Measurements from ENCODE around the gene KRTAP2-1. TPM values are rescaled to one million over a fixed set of nuclear protein-coding genes. Genes with fewer than 3 reads are reported as not detected.
"Not testable (repeated sequence)": the region's sequence is repeated elsewhere in the genome, so short reads cannot be mapped to it uniquely, and the experiment has no call there.

Gene KRTAP2-1
- total RNA-seq, 4 donors from 2014 or later = not detected

DNA sequence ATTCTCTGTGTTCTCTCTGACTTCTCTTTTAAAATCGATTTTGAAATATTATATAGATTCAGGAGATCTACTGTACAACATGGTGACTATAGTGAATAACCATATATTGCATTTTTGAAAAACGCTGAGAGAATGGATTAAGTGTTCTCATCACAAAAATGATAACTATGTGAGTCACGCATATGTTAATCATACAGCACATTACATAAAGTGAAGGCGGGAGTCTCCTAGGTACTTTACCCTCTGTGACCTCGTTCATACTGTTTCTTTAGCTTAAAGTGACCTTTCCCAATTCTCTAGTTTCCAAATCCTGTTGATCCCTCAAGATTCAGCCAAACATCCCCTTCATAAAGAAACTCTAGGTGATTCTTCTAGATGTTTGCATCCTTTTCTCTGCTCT lies 44.3 kb downstream of the KRTAP2-1 start:
- no peak for DNase-seq
- in situ Hi-C loops (cut with MboI; ENCODE audit: low pct_ligation_motif_present in 1 of 4, low pct_unique_long_range_greater_than_20kb in 1 of 4, low sequenced_read_pairs in 3 of 4) (no loop called here), intact Hi-C loops (cut with DNase I; ENCODE audit: low total_unique reads) (no loop called here)
- H3K27me3 ChIP-seq = no peaks in the 10 kb centered on the region
- no peak overlapping the region for H3K4me3 ChIP-seq
- H3K4me1 ChIP-seq = no peaks in the 10 kb centered on the region
- H3K27ac ChIP-seq = no peak overlapping the region
- WGBS, 2 donors (ENCODE audit: low coverage in 1 of 2) = 47 to 52% methylated on average over 5 of the region's 5 CpGs
- no peaks in the 10 kb centered on the region for H3K36me3 ChIP-seq
- H3K9me3 ChIP-seq = no peaks in the 10 kb centered on the region
- no peak for TF ChIP-seq POLR2A (IDR thresholded peaks at IDR 0.05)
- no peak for TF ChIP-seq EP300 (IDR thresholded peaks at IDR 0.05; ENCODE audit: low read depth)
- TF ChIP-seq POLR2AphosphoS5 (IDR thresholded peaks at IDR 0.05) = no peak

DNA sequence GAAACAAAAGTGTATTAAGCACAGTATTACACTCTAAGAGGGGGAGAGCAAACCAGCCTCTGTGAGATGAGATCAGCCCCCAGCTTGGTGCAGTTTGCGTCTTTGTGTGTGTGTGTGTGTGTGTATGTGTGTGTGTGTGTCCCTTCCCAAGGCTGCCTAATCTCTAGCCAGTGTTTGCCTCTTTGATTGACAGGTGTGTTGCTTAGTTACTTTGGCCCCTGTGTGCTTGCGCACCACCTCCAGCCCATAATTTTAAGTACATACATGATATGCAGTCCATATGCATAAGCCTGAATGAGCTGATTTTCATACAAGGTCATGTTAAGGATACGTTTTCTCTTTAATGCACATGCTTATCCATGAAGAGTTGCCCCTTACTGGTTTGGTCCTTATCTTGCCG lies 45.3 kb downstream of the KRTAP2-1 start:
- no peaks in the 10 kb centered on the region for H3K36me3 ChIP-seq
- in situ Hi-C loops (cut with MboI; ENCODE audit: low pct_ligation_motif_present in 1 of 4, low pct_unique_long_range_greater_than_20kb in 1 of 4, low sequenced_read_pairs in 3 of 4) = no loop called here
- H3K4me1 ChIP-seq = no peaks in the 10 kb centered on the region
- intact Hi-C loops (cut with DNase I; ENCODE audit: low total_unique reads) = no loop called here
- no peak overlapping the region for H3K4me3 ChIP-seq
- H3K27ac ChIP-seq = no peak overlapping the region
- H3K27me3 ChIP-seq = no peaks in the 10 kb centered on the region
- TF ChIP-seq POLR2AphosphoS5 (IDR thresholded peaks at IDR 0.05) (no peak), POLR2A (IDR thresholded peaks at IDR 0.05) (no peak), EP300 (IDR thresholded peaks at IDR 0.05; ENCODE audit: low read depth) (no peak)
- TF ChIP-seq, protein P1, sequence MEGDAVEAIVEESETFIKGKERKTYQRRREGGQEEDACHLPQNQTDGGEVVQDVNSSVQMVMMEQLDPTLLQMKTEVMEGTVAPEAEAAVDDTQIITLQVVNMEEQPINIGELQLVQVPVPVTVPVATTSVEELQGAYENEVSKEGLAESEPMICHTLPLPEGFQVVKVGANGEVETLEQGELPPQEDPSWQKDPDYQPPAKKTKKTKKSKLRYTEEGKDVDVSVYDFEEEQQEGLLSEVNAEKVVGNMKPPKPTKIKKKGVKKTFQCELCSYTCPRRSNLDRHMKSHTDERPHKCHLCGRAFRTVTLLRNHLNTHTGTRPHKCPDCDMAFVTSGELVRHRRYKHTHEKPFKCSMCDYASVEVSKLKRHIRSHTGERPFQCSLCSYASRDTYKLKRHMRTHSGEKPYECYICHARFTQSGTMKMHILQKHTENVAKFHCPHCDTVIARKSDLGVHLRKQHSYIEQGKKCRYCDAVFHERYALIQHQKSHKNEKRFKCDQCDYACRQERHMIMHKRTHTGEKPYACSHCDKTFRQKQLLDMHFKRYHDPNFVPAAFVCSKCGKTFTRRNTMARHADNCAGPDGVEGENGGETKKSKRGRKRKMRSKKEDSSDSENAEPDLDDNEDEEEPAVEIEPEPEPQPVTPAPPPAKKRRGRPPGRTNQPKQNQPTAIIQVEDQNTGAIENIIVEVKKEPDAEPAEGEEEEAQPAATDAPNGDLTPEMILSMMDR (IDR thresholded peaks at IDR 0.05) = no peak
- WGBS, 2 donors (ENCODE audit: low coverage in 1 of 2) = 85 to 87% methylated on average over 3 to 4 of the region's 4 CpGs
- DNase-seq = no peak
- no peaks in the 10 kb centered on the region for H3K9me3 ChIP-seq

DNA sequence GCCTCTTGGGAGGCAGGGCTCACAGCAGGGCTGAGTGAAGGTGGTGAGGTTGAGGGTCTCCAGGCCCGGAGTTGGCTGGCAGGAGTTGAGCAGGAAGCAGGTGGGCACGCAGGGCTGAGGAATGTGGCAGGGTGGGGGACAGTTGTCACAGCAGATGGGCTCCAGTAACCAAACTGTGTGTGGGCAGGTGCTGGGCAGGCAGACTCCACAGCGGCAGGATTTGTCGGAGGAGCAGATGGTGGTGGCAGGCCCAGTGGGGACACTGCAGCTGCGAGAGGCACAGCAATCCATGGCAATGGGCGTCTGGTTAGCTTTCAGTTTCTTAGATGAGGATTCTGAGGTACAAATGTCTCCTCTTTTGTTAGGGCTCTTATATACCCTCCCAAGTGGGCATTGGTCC lies 47.6 kb downstream of the KRTAP2-1 start, which contains the start of gene KRTAP3-2:
KRTAP3-2 (minus strand) TSS at position 344 of the 400 bp plus-strand sequence; CDS start at position 291, 53 bp downstream.
- intact Hi-C loops (cut with DNase I; ENCODE audit: low total_unique reads); H3K4me3 ChIP-seq; H3K27me3 ChIP-seq; DNase-seq; H3K27ac ChIP-seq; H3K9me3 ChIP-seq; H3K4me1 ChIP-seq; in situ Hi-C loops (cut with MboI; ENCODE audit: low pct_ligation_motif_present in 1 of 4, low pct_unique_long_range_greater_than_20kb in 1 of 4, low sequenced_read_pairs in 3 of 4); H3K36me3 ChIP-seq: not testable (repeated sequence)
- WGBS, 2 donors (ENCODE audit: low coverage in 1 of 2) = 73% methylated on average over 6 of the region's 6 CpGs; no CpG with 5 or more reads in 1 of the 2 donors

DNA sequence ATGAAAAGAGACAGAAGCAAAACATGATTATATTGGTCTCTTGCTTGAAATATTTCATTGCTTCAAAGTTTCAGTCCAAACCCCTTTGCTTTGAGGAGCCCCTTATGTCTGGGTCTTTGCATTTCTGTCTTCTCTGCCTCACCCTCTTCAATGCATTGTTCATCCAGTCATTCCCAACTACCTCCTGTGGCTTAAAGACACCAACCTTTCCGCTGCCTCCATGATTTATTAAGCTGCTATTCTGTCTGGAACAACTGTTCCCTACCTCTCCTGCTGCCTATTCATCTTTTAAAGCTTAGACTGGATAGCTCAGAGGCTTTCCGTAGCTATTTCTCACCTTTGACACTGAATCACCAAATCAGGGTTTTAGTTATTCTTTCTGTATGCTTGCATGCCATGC lies 49.8 kb downstream of the KRTAP2-1 start:
- intact Hi-C loops (cut with DNase I; ENCODE audit: low total_unique reads) (no loop called here), in situ Hi-C loops (cut with MboI; ENCODE audit: low pct_ligation_motif_present in 1 of 4, low pct_unique_long_range_greater_than_20kb in 1 of 4, low sequenced_read_pairs in 3 of 4) (no loop called here)
- H3K4me3 ChIP-seq = no peak overlapping the region
- peaks cover 0 to 1% (median 0%) of the 10 kb centered on the region in 4 donors for H3K4me1 ChIP-seq
- TF ChIP-seq POLR2A (IDR thresholded peaks at IDR 0.05) (no peak), EP300 (IDR thresholded peaks at IDR 0.05; ENCODE audit: low read depth) (no peak), POLR2AphosphoS5 (IDR thresholded peaks at IDR 0.05) (no peak)
- TF ChIP-seq, protein P1 (IDR thresholded peaks at IDR 0.05) = no peak
- no peak for DNase-seq
- no peaks in the 10 kb centered on the region for H3K9me3 ChIP-seq
- no peaks in the 10 kb centered on the region for H3K27me3 ChIP-seq
- no peak overlapping the region for H3K27ac ChIP-seq
- H3K36me3 ChIP-seq = no peaks in the 10 kb centered on the region
- 77% methylated on average over 2 of the region's 2 CpGs for WGBS, 2 donors (ENCODE audit: low coverage in 1 of 2)

DNA sequence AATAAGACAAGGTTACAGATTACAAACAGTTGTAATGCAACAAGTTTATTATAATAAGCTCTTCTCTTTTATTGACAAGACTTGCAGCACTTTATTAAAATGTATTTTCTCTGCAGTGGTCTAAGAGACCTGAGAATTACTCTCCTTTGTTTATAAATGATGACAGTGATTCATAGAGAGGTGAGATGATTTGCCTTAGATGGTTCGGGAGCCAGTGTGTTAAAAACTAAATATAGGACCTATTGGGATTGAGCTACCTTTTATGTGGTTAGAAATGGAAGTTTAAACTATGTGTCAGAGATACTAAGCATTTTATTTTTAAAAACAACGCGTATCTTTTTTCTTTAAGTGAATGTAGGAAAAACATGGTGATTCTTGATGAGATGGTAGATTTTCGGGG lies 50.3 kb downstream of the KRTAP2-1 start:
- in situ Hi-C loops (cut with MboI; ENCODE audit: low pct_ligation_motif_present in 1 of 4, low pct_unique_long_range_greater_than_20kb in 1 of 4, low sequenced_read_pairs in 3 of 4) (no loop called here), intact Hi-C loops (cut with DNase I; ENCODE audit: low total_unique reads) (no loop called here)
- DNase-seq = no peak
- Histone ChIP-seq H3K4me3 (no peak overlapping the region), H3K27me3 (peaks cover under 1% of the 10 kb centered on the region), H3K9me3 (no peaks in the 10 kb centered on the region), H3K4me1 (peaks cover 0 to 4% (median 0%) of the 10 kb centered on the region in 4 donors), H3K36me3 (no peaks in the 10 kb centered on the region), H3K27ac (no peak overlapping the region)
- TF ChIP-seq POLR2AphosphoS5 (IDR thresholded peaks at IDR 0.05) (no peak), POLR2A (IDR thresholded peaks at IDR 0.05) (no peak), EP300 (IDR thresholded peaks at IDR 0.05; ENCODE audit: low read depth) (no peak)
- TF ChIP-seq, protein P1 (IDR thresholded peaks at IDR 0.05) = no peak
- WGBS, 2 donors (ENCODE audit: low coverage in 1 of 2) = 52 to 68% methylated on average over 4 of the region's 4 CpGs

Small RNA genes within 50 kb of the gene (small RNA-seq; reads per million reads assigned to genes)
- 0 reads per million in 4 donors for gene KRTAP3-4P

Other genes starting within 250 kb of the KRTAP2-1 start
- gene KRT28, start 247.4 kb downstream of the KRTAP2-1 start, total RNA-seq = not detected
- gene KRT10, start 224.7 kb downstream of the KRTAP2-1 start, total RNA-seq = 10 to 100 TPM in 2 of 4 donors, 1 to 10 TPM in 1, not detected in 1; 2.2 to 12.7 (median 11.7) TPM
- gene KRT12, start 180.1 kb downstream of the KRTAP2-1 start, total RNA-seq = 10 to 100 TPM in 1 of 4 donors, 1 to 10 TPM in 1, under 1 TPM in 1, not detected in 1; 0.40 to 20.0 (median 3.8) TPM
- 100 to 1,000 TPM; 207 to 797 (median 735) TPM for gene KRT20, start 162.1 kb downstream of the KRTAP2-1 start, total RNA-seq
- gene KRT23, start 109.7 kb downstream of the KRTAP2-1 start, total RNA-seq = 1 to 10 TPM in 2 of 4 donors, not detected in 2; 1.1 to 2.5 TPM
- gene KRT39, start 80.4 kb downstream of the KRTAP2-1 start, total RNA-seq = not detected
- under 1 TPM in 1 of 4 donors, not detected in 3; 0.48 TPM for gene KRT40, start 63.0 kb downstream of the KRTAP2-1 start, total RNA-seq
- not detected for gene KRTAP3-3, start 53.2 kb downstream of the KRTAP2-1 start, total RNA-seq
- gene KRTAP3-2, start 47.4 kb downstream of the KRTAP2-1 start, total RNA-seq = not detected
- gene KRTAP3-1, start 38.2 kb downstream of the KRTAP2-1 start, total RNA-seq = not detected
- not detected for gene KRTAP1-5, start 20.1 kb downstream of the KRTAP2-1 start, total RNA-seq
- gene KRTAP1-4, start 17.1 kb downstream of the KRTAP2-1 start, total RNA-seq = not detected
- gene KRTAP1-3, start 12.4 kb downstream of the KRTAP2-1 start, total RNA-seq = not detected
- gene KRTAP1-1, start 5.9 kb downstream of the KRTAP2-1 start, total RNA-seq = not detected
- gene KRTAP2-2, start 7.9 kb upstream of the KRTAP2-1 start, total RNA-seq = not detected
- not detected for gene KRTAP2-3, start 12.8 kb upstream of the KRTAP2-1 start, total RNA-seq
- gene KRTAP2-4, start 18.6 kb upstream of the KRTAP2-1 start, total RNA-seq = not detected
- not detected for gene KRTAP4-7, start 36.8 kb upstream of the KRTAP2-1 start, total RNA-seq
- not detected for gene KRTAP4-8, start 50.8 kb upstream of the KRTAP2-1 start, total RNA-seq
- not detected for gene KRTAP4-16, start 54.9 kb upstream of the KRTAP2-1 start, total RNA-seq
- gene KRTAP4-9, start 58.1 kb upstream of the KRTAP2-1 start, total RNA-seq = not detected
- not detected for gene KRTAP4-11, start 71.1 kb upstream of the KRTAP2-1 start, total RNA-seq
- not detected for gene KRTAP4-12, start 76.9 kb upstream of the KRTAP2-1 start, total RNA-seq
- gene KRTAP4-6, start 93.2 kb upstream of the KRTAP2-1 start, total RNA-seq = not detected
- not detected for gene KRTAP4-5, start 102.5 kb upstream of the KRTAP2-1 start, total RNA-seq
- not detected for gene KRTAP4-4, start 113.4 kb upstream of the KRTAP2-1 start, total RNA-seq
- gene KRTAP4-3, start 120.9 kb upstream of the KRTAP2-1 start, total RNA-seq = not detected
- not detected for gene KRTAP4-2, start 130.9 kb upstream of the KRTAP2-1 start, total RNA-seq
- under 1 TPM in 1 of 4 donors, not detected in 3; 0.82 TPM for gene KRTAP4-1, start 137.6 kb upstream of the KRTAP2-1 start, total RNA-seq
- gene KRTAP9-1, start 142.6 kb upstream of the KRTAP2-1 start, total RNA-seq = not detected
- gene KRTAP9-2, start 179.3 kb upstream of the KRTAP2-1 start, total RNA-seq = not detected
- gene KRTAP9-3, start 185.1 kb upstream of the KRTAP2-1 start, total RNA-seq = not detected
- not detected for gene KRTAP9-8, start 190.7 kb upstream of the KRTAP2-1 start, total RNA-seq
- not detected for gene KRTAP9-4, start 202.4 kb upstream of the KRTAP2-1 start, total RNA-seq
- not detected for gene KRTAP9-9, start 208.1 kb upstream of the KRTAP2-1 start, total RNA-seq
- gene KRTAP9-6, start 218.1 kb upstream of the KRTAP2-1 start, total RNA-seq = not detected
- gene KRTAP9-7, start 228.4 kb upstream of the KRTAP2-1 start, total RNA-seq = not detected